Trophoblast cell (in vitro differentiated cells and primary cell): ENCODE data around the gene CRMP1.
"Not testable (repeated sequence)": the region's sequence is repeated elsewhere in the genome, so short reads cannot be mapped to it uniquely, and the experiment has no call there.

ENCODE experiments used
- DNase-seq, 2 donors: peaks; one replicate each; pipeline ENCODE4 v3.0.0-alpha.2; 2016
- H2AFZ ChIP-seq: 2 replicates; pipeline ENCODE4 v1.6.1; 2013; ENCODE audit warnings: low read length, moderate library complexity, mild to moderate bottlenecking; ENCODE audit not compliant: insufficient read depth, poor library complexity
- H2AK5ac ChIP-seq: 2 replicates; pipeline ENCODE4 v1.6.1; 2013; ENCODE audit warnings: mild to moderate bottlenecking, low read length
- H2BK120ac ChIP-seq: 2 replicates; pipeline ENCODE4 v1.6.1; 2013; ENCODE audit warnings: low read length, mild to moderate bottlenecking, moderate library complexity; ENCODE audit not compliant: insufficient read depth, poor library complexity
- H2BK12ac ChIP-seq: 2 replicates; pipeline ENCODE4 v1.6.1; 2013; ENCODE audit warnings: mild to moderate bottlenecking, low read length, moderate library complexity
- H2BK5ac ChIP-seq: 2 replicates; pipeline ENCODE4 v1.6.1; 2013; ENCODE audit warnings: low read length, low read depth, moderate library complexity, mild to moderate bottlenecking; ENCODE audit not compliant: poor library complexity
- H3K14ac ChIP-seq: 2 replicates; pipeline ENCODE4 v1.6.1; 2013; ENCODE audit warnings: mild to moderate bottlenecking, low read length
- H3K18ac ChIP-seq: 2 replicates; pipeline ENCODE4 v1.6.1; 2013; ENCODE audit warnings: mild to moderate bottlenecking, low read length
- H3K23ac ChIP-seq: 2 replicates; pipeline ENCODE4 v1.6.1; 2013; ENCODE audit warnings: low read length
- H3K27ac ChIP-seq: 2 replicates; pipeline ENCODE4 v1.5.1; 2013; ENCODE audit warnings: low read depth, mild to moderate bottlenecking, inconsistent platforms, low read length, moderate library complexity
- H3K27me3 ChIP-seq: 2 replicates; pipeline ENCODE4 v1.6.1; 2013; ENCODE audit warnings: inconsistent platforms, mild to moderate bottlenecking, low read length, moderate library complexity; ENCODE audit not compliant: insufficient read depth
- H3K36me3 ChIP-seq, 2 experiments: 1 replicate in 1 of 2; 2 replicates in 1 of 2; pipeline ENCODE4 v1.6.1; 2013; ENCODE audit warnings: low read length in 2 of 2, mild to moderate bottlenecking in 2 of 2, moderate library complexity in 1 of 2; ENCODE audit not compliant: insufficient read depth in 2 of 2, control insufficient read depth in 1 of 2
- H3K4ac ChIP-seq: 2 replicates; pipeline ENCODE4 v1.6.1; 2013; ENCODE audit warnings: low read depth, mild to moderate bottlenecking, low read length, moderate library complexity
- H3K4me1 ChIP-seq, 2 experiments: 1 replicate in 1 of 2; 2 replicates in 1 of 2; pipeline ENCODE4 v1.6.1; 2013; ENCODE audit warnings: low read length in 2 of 2, mild to moderate bottlenecking in 2 of 2, moderate library complexity in 1 of 2; ENCODE audit not compliant: insufficient read depth in 2 of 2, control insufficient read depth in 1 of 2
- H3K4me2 ChIP-seq: 2 replicates; pipeline ENCODE4 v1.6.1; 2013; ENCODE audit warnings: inconsistent platforms, mild to moderate bottlenecking, low read length, moderate library complexity
- H3K4me3 ChIP-seq: 2 replicates; pipeline ENCODE4 v1.5.1; 2013; ENCODE audit warnings: mild to moderate bottlenecking, low read depth, low read length, inconsistent platforms
- H3K79me1 ChIP-seq: one replicate; pipeline ENCODE4 v1.6.1; 2013; ENCODE audit warnings: low read length
- H3K79me2 ChIP-seq: 2 replicates; pipeline ENCODE4 v1.6.1; 2013; ENCODE audit warnings: low read length, mild to moderate bottlenecking; ENCODE audit not compliant: control insufficient read depth, insufficient read depth, poor library complexity
- H3K9ac ChIP-seq: 2 replicates; pipeline ENCODE4 v1.6.1; 2013; ENCODE audit warnings: mild to moderate bottlenecking, low read length
- H3K9me3 ChIP-seq: 2 replicates; pipeline ENCODE4 v1.6.1; 2013; ENCODE audit warnings: low read depth, mild to moderate bottlenecking, control low read depth, inconsistent platforms, low read length; ENCODE audit not compliant: insufficient read depth
- H4K12ac ChIP-seq: 2 replicates; pipeline ENCODE4 v1.6.1; 2013; ENCODE audit warnings: low read depth, mild to moderate bottlenecking, low read length, moderate library complexity
- H4K8ac ChIP-seq: 2 replicates; pipeline ENCODE4 v1.6.1; 2013; ENCODE audit warnings: low read depth, mild to moderate bottlenecking, low read length, moderate library complexity
- H4K91ac ChIP-seq: one replicate; pipeline ENCODE4 v1.6.1; 2013; ENCODE audit warnings: low read depth, mild to moderate bottlenecking, low read length, moderate library complexity
- WGBS: extraction: QIAGEN DNeasy Blood & Tissue Kit; methylation state at CpG from one replicate; pipeline ENCODE4 v1.1.7; 2013; ENCODE audit warnings: missing lambda C conversion rate; ENCODE audit not compliant: insufficient read length, insufficient coverage; ENCODE audit errors: extremely low coverage; 5-methylcytosine and 5-hydroxymethylcytosine counted together

The CRMP1 gene

GRCh38 chr4:5856362-5856761 is 36.5 kb downstream of the CRMP1 start:
- not testable (repeated sequence) for H4K8ac ChIP-seq, H3K18ac ChIP-seq, H4K12ac ChIP-seq, H3K9ac ChIP-seq, H3K27me3 ChIP-seq, H3K4me1 ChIP-seq, H3K27ac ChIP-seq, H3K4me2 ChIP-seq, H2BK12ac ChIP-seq, H2BK5ac ChIP-seq, DNase-seq, H3K9me3 ChIP-seq, H3K23ac ChIP-seq, H3K4ac ChIP-seq, H3K36me3 ChIP-seq, H3K79me1 ChIP-seq, H2BK120ac ChIP-seq, H4K91ac ChIP-seq, H3K79me2 ChIP-seq, H3K14ac ChIP-seq, H3K4me3 ChIP-seq, H2AFZ ChIP-seq, H2AK5ac ChIP-seq
- WGBS: no CpG with 5 or more reads among the region's 3 CpGs

- Histone ChIP-seq H3K9me3 (peaks cover 3% of the 10 kb centered on the region), H3K23ac (no peak overlapping the region), H2AK5ac (no peak overlapping the region), H2BK5ac (no peak overlapping the region), H3K79me1 (no peaks in the 10 kb centered on the region), H4K12ac (no peak overlapping the region), H3K79me2 (no peaks in the 10 kb centered on the region), H3K4me3 (no peak overlapping the region), H4K91ac (no peak overlapping the region), H3K14ac (no peak overlapping the region), H3K4me2 (no peak overlapping the region), H3K18ac (no peak overlapping the region), H4K8ac (no peak overlapping the region), H3K27ac (no peak overlapping the region), H2AFZ (no peak overlapping the region), H3K27me3 (no peaks in the 10 kb centered on the region), H3K36me3 (no peaks in the 10 kb centered on the region), H2BK120ac (no peak overlapping the region), H3K4ac (no peak overlapping the region), H3K9ac (no peak overlapping the region), H3K4me1 (no peaks in the 10 kb centered on the region), H2BK12ac (no peak overlapping the region)
- DNase-seq: no peak
- WGBS: no CpG with 5 or more reads among the region's 3 CpGs
Observed at GRCh38 chr4:5854929-5855328, 38.0 kb downstream of the CRMP1 start.

- no peak overlapping the region for H2AK5ac ChIP-seq
- WGBS: no CpG with 5 or more reads among the region's 9 CpGs
Observed at GRCh38 chr4:5852523-5853202, 40.2 kb downstream of the CRMP1 start.

DNA sequence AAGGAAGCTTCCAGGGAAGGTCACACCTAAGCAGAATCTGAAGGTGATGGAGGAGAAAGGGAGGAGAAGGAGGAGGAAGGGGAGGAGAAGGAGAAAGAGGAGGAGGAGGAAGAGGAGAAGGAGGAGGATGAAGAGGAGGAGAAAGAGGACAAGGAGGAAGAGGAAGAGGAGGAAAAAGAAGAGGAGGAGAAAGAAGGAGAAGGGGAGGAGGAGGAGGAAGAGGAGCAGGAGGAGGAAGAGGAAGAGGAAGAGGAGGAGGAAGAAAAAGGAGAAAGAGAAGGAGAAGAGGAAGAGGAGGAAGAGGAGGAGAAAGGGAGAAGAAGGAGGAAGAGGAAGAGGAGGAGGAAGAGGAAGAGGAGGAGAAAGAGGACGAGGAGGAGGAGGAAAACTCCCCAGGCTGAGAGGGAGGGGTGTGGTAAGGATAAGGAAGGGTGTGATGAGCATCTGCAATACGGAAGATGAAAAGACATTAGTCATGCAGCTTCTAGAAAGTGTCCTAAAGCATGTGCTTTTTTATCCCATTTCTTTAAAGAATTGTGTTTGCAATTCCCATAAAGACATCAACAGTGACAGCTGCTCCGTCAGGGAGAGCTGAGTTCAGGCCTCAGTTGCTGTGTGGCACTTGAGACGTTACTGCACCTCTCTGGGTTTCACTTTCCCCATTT is 41.1 kb downstream of the CRMP1 start:
- WGBS: no CpG with 5 or more reads among the region's 4 CpGs

More at GRCh38 chr4:5852523-5853202, 40.2 kb downstream of the CRMP1 start:
- no peaks in the 10 kb centered on the region for H3K36me3 ChIP-seq
- H3K4ac ChIP-seq: no peak overlapping the region
- H3K27ac ChIP-seq: no peak overlapping the region
- H3K79me1 ChIP-seq: no peaks in the 10 kb centered on the region
- H3K9ac ChIP-seq: no peak overlapping the region
- no peak overlapping the region for H2BK5ac ChIP-seq
- H4K91ac ChIP-seq: no peak overlapping the region
- H4K8ac ChIP-seq: no peak overlapping the region
- no peak overlapping the region for H2AFZ ChIP-seq
- no peaks in the 10 kb centered on the region for H3K27me3 ChIP-seq
- no peak overlapping the region for H3K18ac ChIP-seq
- H2BK120ac ChIP-seq: no peak overlapping the region
- no peaks in the 10 kb centered on the region for H3K4me1 ChIP-seq
- H3K14ac ChIP-seq: no peak overlapping the region
- no peak overlapping the region for H4K12ac ChIP-seq
- DNase-seq: no peak
- no peaks in the 10 kb centered on the region for H3K79me2 ChIP-seq
- H2BK12ac ChIP-seq: no peak overlapping the region
- no peak overlapping the region for H3K23ac ChIP-seq
- peaks cover 3% of the 10 kb centered on the region for H3K9me3 ChIP-seq
- H3K4me2 ChIP-seq: no peak overlapping the region
- no peak overlapping the region for H3K4me3 ChIP-seq

More for the DNA sequence above, 41.1 kb downstream of the CRMP1 start:
- H3K27me3 ChIP-seq: no peaks in the 10 kb centered on the region
- H3K9ac ChIP-seq: no peak overlapping the region
- no peak overlapping the region for H2AK5ac ChIP-seq
- H4K12ac ChIP-seq: no peak overlapping the region
- no peaks in the 10 kb centered on the region for H3K79me2 ChIP-seq
- no peak overlapping the region for H3K27ac ChIP-seq
- H2BK12ac ChIP-seq: no peak overlapping the region
- no peaks in the 10 kb centered on the region for H3K36me3 ChIP-seq
- no peak overlapping the region for H4K91ac ChIP-seq
- no peak overlapping the region for H2AFZ ChIP-seq
- H3K14ac ChIP-seq: no peak overlapping the region
- H3K9me3 ChIP-seq: peaks cover 3% of the 10 kb centered on the region
- H3K18ac ChIP-seq: no peak overlapping the region
- H3K79me1 ChIP-seq: no peaks in the 10 kb centered on the region
- no peak overlapping the region for H2BK5ac ChIP-seq
- no peak overlapping the region for H3K4ac ChIP-seq
- no peak overlapping the region for H3K4me3 ChIP-seq
- H2BK120ac ChIP-seq: no peak overlapping the region
- H3K4me1 ChIP-seq: no peaks in the 10 kb centered on the region
- DNase-seq: no peak
- H4K8ac ChIP-seq: no peak overlapping the region
- no peak overlapping the region for H3K23ac ChIP-seq
- no peak overlapping the region for H3K4me2 ChIP-seq
